Upper lobe of left lung (tissue), 4 donors: ENCODE results near the gene RPUSD3.

Experiments used
- CTCF ChIP-seq, 6 experiments: fragments of 450-650 bp in 4 of 6; fragments of 200-600 bp in 2 of 6; sonication (generic) in 2 of 6; IDR thresholded peaks; one replicate each; pipeline ENCODE4 v1.5.1; 2016 to 2019; ENCODE audit warnings: antibody characterized with exemption in 6 of 6
- POLR2A ChIP-seq, 4 donors: fragments of 450-650 bp; IDR thresholded peaks; one replicate each; pipeline ENCODE4 v1.5.1; 2016 to 2017; ENCODE audit warnings: antibody characterized with exemption in 4 of 4, mild to moderate bottlenecking in 2 of 4

GRCh38 chr3:9887480-9887879 is 43.7 kb upstream of the RPUSD3 start:
- TF ChIP-seq CTCF (IDR thresholded peaks at IDR 0.05): no peak
- no peak for TF ChIP-seq POLR2A (IDR thresholded peaks at IDR 0.05)
